B cell (primary cell): ENCODE measurements around the gene CST6. TPM values are rescaled to one million over a fixed set of nuclear protein-coding genes. Genes with fewer than 3 reads are reported as not detected.
"Not testable (repeated sequence)": the region's sequence is repeated elsewhere in the genome, so short reads cannot be mapped to it uniquely, and the experiment has no call there.

Source experiments
- ATAC-seq: fragments of 200-7000 bp; cut with Tn5 transposase; one replicate; pipeline ENCODE4 v1.10.0; 2021; ENCODE audit warnings: low read depth, mild to moderate bottlenecking, moderate number of reproducible peaks, moderate library complexity
- CTCF ChIA-PET: fragments of 350-600 bp; sonication (Branson Sonifier 250); formaldehyde crosslinking; loops from one replicate; lab custom pipeline; 2021; ENCODE audit warnings: antibody characterized with exemption, inconsistent platforms; lab: Charles Lee
- POLR2A ChIA-PET: fragments of 350-600 bp; sonication (Branson Sonifier 250); formaldehyde crosslinking; loops from one replicate; lab custom pipeline; 2021; ENCODE audit warnings: antibody characterized with exemption; lab: Charles Lee
- DNase-seq: peaks from one replicate; pipeline ENCODE4 v3.0.0; 2013
- H2AFZ ChIP-seq: 2 replicates; pipeline ENCODE4 v1.6.1; 2012; ENCODE audit warnings: mild to moderate bottlenecking, low read depth, low read length; ENCODE audit not compliant: insufficient read depth, poor library complexity, severe bottlenecking
- H3K27ac ChIP-seq, 2 donors: 1 replicate in 1 of 2; 2 replicates in 1 of 2; pipeline ENCODE4 v1.5.1; 2012 to 2013; ENCODE audit warnings: low read length in 2 of 2, mild to moderate bottlenecking in 2 of 2, moderate library complexity in 1 of 2
- H3K27me3 ChIP-seq, 4 experiments: fragments of 200-600 bp in 1 of 4; sonication (generic) in 1 of 4; replicated peaks in 1 of 4; 1 replicate in 2 of 4; 2 replicates in 2 of 4; pipeline versions ENCODE4 v1.6.1 to v1.7.0; 2013 to 2016; ENCODE audit warnings: low read length in 3 of 4, mild to moderate bottlenecking in 2 of 4, mixed read lengths in 1 of 4, moderate library complexity in 1 of 4; ENCODE audit not compliant: insufficient read depth in 4 of 4, control insufficient read depth in 3 of 4; ENCODE audit errors: control extremely low read depth in 1 of 4
- H3K36me3 ChIP-seq, 2 experiments: replicated peaks in 1 of 2; 1 replicate in 1 of 2; 2 replicates in 1 of 2; pipeline versions ENCODE4 v1.6.1 to v1.7.1; 2013; ENCODE audit warnings: low read length in 1 of 2; ENCODE audit not compliant: insufficient read depth in 2 of 2, control insufficient read depth in 1 of 2; ENCODE audit errors: control extremely low read depth in 1 of 2, extremely low read depth in 1 of 2
- H3K4me1 ChIP-seq, 2 donors: fragments of 200-600 bp in 1 of 2; sonication (generic) in 1 of 2; 1 replicate in 1 of 2; 2 replicates in 1 of 2; pipeline versions ENCODE4 v1.5.1 to v1.6.1; 2013 to 2017; ENCODE audit warnings: low read length in 2 of 2; ENCODE audit not compliant: control insufficient read depth in 2 of 2, insufficient read depth in 2 of 2
- H3K4me2 ChIP-seq: replicated peaks from 2 replicates; pipeline ENCODE3; 2012; ENCODE audit warnings: mild to moderate bottlenecking, low read depth, low read length; ENCODE audit not compliant: poor library complexity, severe bottlenecking
- H3K4me3 ChIP-seq, 5 experiments: fragments of 200-600 bp in 1 of 5; sonication (generic) in 1 of 5; 1 replicate in 3 of 5; 2 replicates in 2 of 5; pipeline versions ENCODE4 v1.5.1 to v1.7.0; 2011 to 2016; ENCODE audit warnings: low read length in 4 of 5, mild to moderate bottlenecking in 4 of 5, low read depth in 2 of 5, control low read depth in 1 of 5, moderate library complexity in 1 of 5; ENCODE audit not compliant: insufficient read depth in 1 of 5; ENCODE audit errors: control extremely low read depth in 1 of 5, extremely low read depth in 1 of 5
- H3K79me2 ChIP-seq: fragments of 200-600 bp; sonication (generic); one replicate; pipeline ENCODE4 v1.6.0; 2016; ENCODE audit warnings: low read length; ENCODE audit not compliant: control insufficient read depth, insufficient read depth
- H3K9ac ChIP-seq: fragments of 200-600 bp; sonication (generic); 2 replicates; pipeline ENCODE4 v1.6.1; 2017; ENCODE audit warnings: mild to moderate bottlenecking, low read length, moderate library complexity
- H3K9me3 ChIP-seq, 3 donors: one replicate each; pipeline versions ENCODE4 v1.6.1 to v1.7.1; 2013; ENCODE audit warnings: low read length in 2 of 3; ENCODE audit not compliant: control insufficient read depth in 2 of 3, insufficient read depth in 1 of 3; ENCODE audit errors: control extremely low read depth in 1 of 3
- H4K20me1 ChIP-seq: 2 replicates; pipeline ENCODE4 v1.6.0; 2012; ENCODE audit warnings: mild to moderate bottlenecking, low read length; ENCODE audit not compliant: insufficient read depth, control insufficient read depth, poor library complexity, severe bottlenecking
- H3K27ac Mint-ChIP-seq: one replicate; pipeline ENCODE4 v1.8.0; 2021; ENCODE audit warnings: mixed read lengths
- H3K27me3 Mint-ChIP-seq: one replicate; pipeline ENCODE4 v1.8.0; 2021; ENCODE audit warnings: mixed read lengths
- H3K4me1 Mint-ChIP-seq: one replicate; pipeline ENCODE4 v1.8.0; 2021; ENCODE audit warnings: mixed read lengths
- H3K4me3 Mint-ChIP-seq: one replicate; pipeline ENCODE4 v1.8.0; 2021; ENCODE audit warnings: mixed read lengths
- H3K9me3 Mint-ChIP-seq: one replicate; pipeline ENCODE4 v1.8.0; 2022; ENCODE audit warnings: mixed read lengths; ENCODE audit not compliant: insufficient read depth
- CTCF ChIP-seq: fragments of 200-600 bp; IDR thresholded peaks from one replicate; pipeline ENCODE4 v1.8.0; 2022; ENCODE audit warnings: antibody characterized with exemption, mild to moderate bottlenecking
- EZH2 ChIP-seq: IDR thresholded peaks from 2 replicates; pipeline ENCODE4 v1.6.1; 2012; ENCODE audit warnings: borderline replicate concordance, low read depth, mild to moderate bottlenecking, moderate library complexity, low read length; ENCODE audit not compliant: insufficient read depth, poor library complexity, severe bottlenecking
- WGBS: methylation state at CpG from one replicate; pipeline ENCODE4 v1.1.5; 2013; ENCODE audit warnings: missing lambda C conversion rate; ENCODE audit not compliant: insufficient coverage; 5-methylcytosine and 5-hydroxymethylcytosine counted together
- intact Hi-C: fragments of 100-400 bp; cut with micrococcal nuclease; formaldehyde crosslinking; loops from one replicate; pipeline ENCODE4 v1.10.0; 2022
- polyA plus RNA-seq: library from polyadenylated mRNA; depleted of rRNA; stranded (reverse); fragments of >200 nt; gene quantifications from 2 replicates; pipeline ENCODE4 v1.2.3, GENCODE V29; 2012
- total RNA-seq, 2 donors: library from RNA; stranded (reverse); fragments of 120-200 nt in 1 of 2; gene quantifications; 1 replicate in 1 of 2; 2 replicates in 1 of 2; pipeline versions ENCODE4 v1.2.3 to v1.2.4, GENCODE V29; 2013 to 2022

Gene CST6
- total and polyA plus RNA-seq, 2 donors (not counting 1 experiment from before 2014, with no cell fraction given): not detected

GRCh38 chr11:66022401-66023185 is 10.8 kb downstream of the CST6 start:
- Histone ChIP-seq H3K27ac (no peak overlapping the region), H3K4me1 (peaks cover 7% of the 10 kb centered on the region in 2 donors), H3K27me3 (peaks cover 0 to 9% (median 4%) of the 10 kb centered on the region in 4 experiments), H3K9me3 (no peaks in the 10 kb centered on the region), H4K20me1 (no peaks in the 10 kb centered on the region), H3K79me2 (no peaks in the 10 kb centered on the region), H3K36me3 (no peaks in the 10 kb centered on the region), H3K4me2 (peak overlapping the region; percentile 70), H3K4me3 (no peak overlapping the region), H2AFZ (peak overlapping the region; percentile 75), H3K9ac (no peak overlapping the region)
- Mint-ChIP-seq H3K27me3 (peaks cover 7% of the 10 kb centered on the region), H3K4me1 (peaks cover 5% of the 10 kb centered on the region), H3K9me3 (no peaks in the 10 kb centered on the region), H3K27ac (no peak overlapping the region), H3K4me3 (no peak overlapping the region)
- DNase-seq: peak; percentile 85
- WGBS: 22% methylated on average over 44 of the region's 46 CpGs
- ATAC-seq: peak; percentile 99
- TF ChIP-seq EZH2: no peak
- TF ChIP-seq CTCF: peak; percentile 93
- CTCF ChIA-PET: interaction anchor here (0.6 to 2.0 kb wide), 24 partner anchors 11 to 329 kb away, joined by 3 to 13 read pairs (median 4); partner anchors contain the start of genes AP5B1, BANF1, CCDC85B and CST6
- POLR2A ChIA-PET: interaction anchor here (0.5 kb wide), 1 partner anchor 136 kb away, joined by 3 read pairs; no protein-coding TSS in a partner anchor
- intact Hi-C loops: loop anchor here (1.0 kb wide), 2 partner anchors 30 to 33 kb away; partner anchors contain the start of gene SF3B2

- H3K27ac Mint-ChIP-seq, H3K79me2 ChIP-seq, DNase-seq, H3K4me1 Mint-ChIP-seq, H4K20me1 ChIP-seq, ATAC-seq, H3K36me3 ChIP-seq, H3K9me3 Mint-ChIP-seq, H2AFZ ChIP-seq, H3K9me3 ChIP-seq, H3K9ac ChIP-seq, intact Hi-C loops, H3K4me2 ChIP-seq, H3K27ac ChIP-seq, H3K27me3 ChIP-seq, H3K27me3 Mint-ChIP-seq, POLR2A ChIA-PET, H3K4me3 Mint-ChIP-seq, H3K4me1 ChIP-seq, H3K4me3 ChIP-seq: not testable (repeated sequence)
- WGBS: 68% methylated on average over 4 of the region's 5 CpGs
- CTCF ChIA-PET: interaction anchor here (1.2 to 2.0 kb wide), 13 partner anchors 11 to 329 kb away, joined by 3 to 11 read pairs (median 5); partner anchors contain the start of genes AP5B1, BANF1, CST6 and EIF1AD
Observed at GRCh38 chr11:66023186-66023440, 11.3 kb downstream of the CST6 start.
